IMR-90 (cell line): ENCODE measurements around the gene ASF1B. TPM values are rescaled to one million over a fixed set of nuclear protein-coding genes. Genes with fewer than 3 reads are reported as not detected.

Experiments
- ATAC-seq: fragments of 200-7000 bp; cut with Tn5 transposase; 2 replicates; pipeline ENCODE4 v1.9.1; 2020; ENCODE audit warnings: low read depth, mild to moderate bottlenecking, moderate library complexity
- BruUV-seq: library from RNA; stranded (reverse); fragments of 400-500 nt; replicated peaks from 2 replicates; lab custom pipeline; 2021; lab: Mats Ljungman, UMichigan
- CTCF ChIA-PET: fragments of 300-600 bp; formaldehyde crosslinking; extraction: SDS; loops from one replicate; lab custom pipeline; 2021; ENCODE audit warnings: antibody characterized with exemption; lab: Yijun Ruan, JAX
- POLR2A ChIA-PET: fragments of 300-600 bp; sonication (Branson Sonifier 250); formaldehyde crosslinking; loops from one replicate; lab custom pipeline; 2022; ENCODE audit warnings: antibody characterized with exemption; ENCODE audit not compliant: unreplicated experiment; lab: Charles Lee
- DNase-seq: peaks from one replicate; pipeline ENCODE4 v3.0.0; 2013
- H2AFZ ChIP-seq: replicated peaks from 2 replicates; pipeline ENCODE3; 2013; ENCODE audit warnings: low read length, mild to moderate bottlenecking; ENCODE audit not compliant: poor library complexity
- H2AK5ac ChIP-seq: 2 replicates; pipeline ENCODE4 v1.6.1; 2013; ENCODE audit warnings: low read depth, low read length, inconsistent platforms
- H2AK9ac ChIP-seq: replicated peaks from 2 replicates; pipeline ENCODE3; 2013; ENCODE audit warnings: mild to moderate bottlenecking, low read depth, low read length, moderate library complexity; ENCODE audit not compliant: poor library complexity
- H2BK120ac ChIP-seq: 2 replicates; pipeline ENCODE4 v1.6.1; 2013; ENCODE audit warnings: low read depth, low read length, inconsistent platforms
- H2BK15ac ChIP-seq: 3 replicates; pipeline ENCODE4 v1.6.1; 2013; ENCODE audit warnings: low read depth, low read length, inconsistent platforms
- H2BK20ac ChIP-seq: 2 replicates; pipeline ENCODE4 v1.6.1; 2013; ENCODE audit warnings: low read depth, mild to moderate bottlenecking, inconsistent platforms, low read length, moderate library complexity
- H2BK5ac ChIP-seq: 2 replicates; pipeline ENCODE4 v1.6.1; 2013; ENCODE audit warnings: mild to moderate bottlenecking, low read depth, low read length, inconsistent platforms; ENCODE audit not compliant: poor library complexity, severe bottlenecking
- H3K14ac ChIP-seq: replicated peaks from 2 replicates; pipeline ENCODE4 v1.6.1; 2013; ENCODE audit warnings: low read depth, low read length, inconsistent platforms
- H3K18ac ChIP-seq: 2 replicates; pipeline ENCODE4 v1.6.1; 2013; ENCODE audit warnings: low read depth, low read length, control low read depth
- H3K23ac ChIP-seq: 2 replicates; pipeline ENCODE4 v1.6.1; 2013; ENCODE audit warnings: low read depth, low read length, inconsistent platforms
- H3K27ac ChIP-seq: 2 replicates; pipeline ENCODE4 v1.5.1; 2013; ENCODE audit warnings: mild to moderate bottlenecking, control low read depth, low read length; ENCODE audit not compliant: insufficient read depth
- H3K27me3 ChIP-seq: 2 replicates; pipeline ENCODE4 v1.6.1; 2013; ENCODE audit warnings: low read length; ENCODE audit not compliant: control insufficient read depth, insufficient read depth
- H3K36me3 ChIP-seq: 2 replicates; pipeline ENCODE4 v1.6.1; 2013; ENCODE audit warnings: low read length, mixed read lengths; ENCODE audit not compliant: control insufficient read depth, insufficient read depth
- H3K4ac ChIP-seq: 2 replicates; pipeline ENCODE4 v1.6.1; 2013; ENCODE audit warnings: low read depth, low read length, inconsistent platforms
- H3K4me1 ChIP-seq: 2 replicates; pipeline ENCODE4 v1.6.1; 2013; ENCODE audit warnings: low read length, mixed read lengths; ENCODE audit not compliant: control insufficient read depth, insufficient read depth
- H3K4me2 ChIP-seq: 2 replicates; pipeline ENCODE4 v1.6.1; 2013; ENCODE audit warnings: low read depth, mild to moderate bottlenecking, control low read depth, low read length, moderate library complexity
- H3K4me3 ChIP-seq: 2 replicates; pipeline ENCODE4 v1.5.1; 2013; ENCODE audit warnings: low read depth, mild to moderate bottlenecking, control low read depth, low read length, moderate library complexity; ENCODE audit not compliant: insufficient read depth
- H3K56ac ChIP-seq: 2 replicates; pipeline ENCODE4 v1.6.1; 2013; ENCODE audit warnings: low read length, inconsistent platforms; ENCODE audit not compliant: insufficient read depth; ENCODE audit errors: extremely low read depth
- H3K79me1 ChIP-seq, 2 experiments: 2 replicates each; pipeline ENCODE4 v1.6.1; 2013; ENCODE audit warnings: low read length in 2 of 2, inconsistent platforms in 1 of 2, low read depth in 1 of 2
- H3K9ac ChIP-seq: 2 replicates; pipeline ENCODE4 v1.6.1; 2013; ENCODE audit warnings: low read depth, low read length, control low read depth
- H3K9me1 ChIP-seq: 2 replicates; pipeline ENCODE4 v1.6.1; 2013; ENCODE audit warnings: low read length, inconsistent platforms; ENCODE audit not compliant: insufficient read depth
- H3K9me3 ChIP-seq: 2 replicates; pipeline ENCODE4 v1.6.1; 2013; ENCODE audit warnings: low read length; ENCODE audit not compliant: control insufficient read depth, insufficient read depth
- H4K20me1 ChIP-seq: 2 replicates; pipeline ENCODE4 v1.6.1; 2013; ENCODE audit warnings: low read length, inconsistent platforms; ENCODE audit not compliant: insufficient read depth
- H4K5ac ChIP-seq: 2 replicates; pipeline ENCODE4 v1.6.1; 2013; ENCODE audit warnings: mild to moderate bottlenecking, low read depth, low read length, control low read depth
- H4K8ac ChIP-seq, 2 experiments: 2 replicates each; pipeline ENCODE4 v1.6.1; 2013; ENCODE audit warnings: low read depth in 2 of 2, low read length in 2 of 2, control low read depth in 1 of 2, inconsistent platforms in 1 of 2
- H4K91ac ChIP-seq: 2 replicates; pipeline ENCODE4 v1.6.1; 2013; ENCODE audit warnings: low read depth, low read length, inconsistent platforms; ENCODE audit not compliant: insufficient read depth
- FOS ChIP-seq: fragments of 150-350 bp; IDR thresholded peaks from 2 replicates; pipeline ENCODE4 v1.6.1; 2016; ENCODE audit warnings: low read depth, low read length
- MAFK ChIP-seq: IDR thresholded peaks from 2 replicates; pipeline ENCODE4 v1.6.1; 2012; ENCODE audit warnings: low read depth, low read length, improper control_type of control experiment
- SMC3 ChIP-seq: fragments of 150-350 bp; IDR thresholded peaks from 2 replicates; pipeline ENCODE4 v1.6.1; 2016; ENCODE audit warnings: low read depth, mild to moderate bottlenecking, antibody characterized with exemption, low read length, moderate library complexity
- WGBS, 2 experiments: methylation state at CpG; one replicate each; pipeline versions ENCODE4 v1.1.5 to v1.1.7; 2013; ENCODE audit warnings: missing lambda C conversion rate in 2 of 2; ENCODE audit not compliant: insufficient read length in 1 of 2; ENCODE audit errors: extremely low coverage in 2 of 2; 5-methylcytosine and 5-hydroxymethylcytosine counted together
- dilution Hi-C: fragments of 300-500 bp; cut with HindIII; formaldehyde crosslinking; loops from one replicate; pipeline ENCODE4 v1.14.3; 2018; ENCODE audit warnings: low sequenced_read_pairs; ENCODE audit not compliant: unreplicated experiment
- in situ Hi-C: fragments of 300-500 bp; cut with MboI; formaldehyde crosslinking; loops from 3 replicates; pipeline ENCODE4 v1.14.3; 2019; ENCODE audit warnings: low sequenced_read_pairs, inconsistent platforms, mixed read lengths
- intact Hi-C: fragments of 100-400 bp; cut with micrococcal nuclease; formaldehyde crosslinking; loops from 2 replicates; pipeline ENCODE4 v1.10.0; 2022
- polyA plus RNA-seq, 3 experiments: library from polyadenylated mRNA; depleted of rRNA; stranded (reverse); fragments of >200 nt; gene quantifications; 2 replicates each; pipeline ENCODE4 v1.2.3, GENCODE V29; 2012; ENCODE audit warnings: low replicate concordance in 1 of 3
- total RNA-seq: library from RNA; depleted of rRNA; stranded (reverse); fragments of >200 nt; gene quantifications from 2 replicates; pipeline ENCODE4 v1.2.3, GENCODE V29; 2012
- TF ChIP-seq, protein P1 (sequence below): fragments of 150-350 bp; IDR thresholded peaks from 2 replicates; pipeline ENCODE4 v1.6.1; 2016; ENCODE audit warnings: low read depth, mild to moderate bottlenecking, low read length, moderate library complexity, borderline replicate concordance
- TF ChIP-seq, protein P2 (sequence below): fragments of 150-350 bp; IDR thresholded peaks from 2 replicates; pipeline ENCODE4 v1.6.1; 2017; ENCODE audit warnings: mild to moderate bottlenecking, antibody characterized with exemption, low read length, low read depth

The ASF1B gene
- total and polyA plus RNA-seq, 2 of the 4 experiments (the other 2 are of a cell fraction): 10.4 to 12.1 TPM

DNA sequence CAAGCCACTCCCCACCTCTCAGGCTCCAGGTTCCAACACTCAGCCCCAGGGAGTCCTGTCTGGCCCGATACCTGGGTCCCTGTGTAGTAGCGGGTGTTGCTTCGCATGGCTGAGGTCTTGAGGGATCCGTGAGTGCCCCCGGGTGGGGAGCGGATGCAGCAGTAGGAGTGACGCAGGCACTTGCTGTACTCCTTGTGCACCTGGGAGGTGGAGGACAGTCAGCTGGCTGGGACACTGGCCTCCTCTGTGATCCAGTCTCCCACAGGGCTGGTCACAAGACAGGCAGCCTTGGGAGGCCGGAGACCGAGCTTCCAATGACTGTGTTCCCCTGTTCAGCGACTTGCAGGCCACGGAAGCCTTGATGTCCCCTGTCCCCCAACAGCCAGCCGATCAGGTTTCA, 16.3 kb upstream of the ASF1B start:
- in situ Hi-C loops: no loop called here

More for the DNA sequence above, 16.3 kb upstream of the ASF1B start:
- intact Hi-C loops (no loop called here), dilution Hi-C loops (no loop called here)
- Histone ChIP-seq H3K23ac (no peak overlapping the region), H3K14ac (no peak overlapping the region), H3K4ac (no peak overlapping the region), H4K20me1 (peaks cover 14% of the 10 kb centered on the region; the same call in 1 of the 2 replicates), H2AK9ac (no peak overlapping the region), H3K27ac (no peak overlapping the region), H2BK5ac (no peak overlapping the region), H3K9me3 (no peaks in the 10 kb centered on the region), H3K79me1 (peaks cover 4 to 10% of the 10 kb centered on the region in 2 experiments; a peak in 2 of 4 replicates), H2BK20ac (no peak overlapping the region), H4K91ac (no peak overlapping the region), H4K8ac (no peak overlapping the region), H3K4me2 (no peak overlapping the region), H3K18ac (no peak overlapping the region), H3K4me3 (no peak overlapping the region), H3K27me3 (no peaks in the 10 kb centered on the region), H2AK5ac (no peak overlapping the region), H3K36me3 (peaks cover 6% of the 10 kb centered on the region), H4K5ac (no peak overlapping the region), H3K9me1 (no peaks in the 10 kb centered on the region), H3K56ac (no peak overlapping the region), H2BK120ac (no peak overlapping the region), H3K9ac (no peak overlapping the region), H2AFZ (peak overlapping the region; percentile 32), H2BK15ac (no peak overlapping the region), H3K4me1 (peaks cover 3% of the 10 kb centered on the region; the same call in 1 of the 2 replicates)
- ATAC-seq (no peak), DNase-seq (no peak)
- TF ChIP-seq FOS (no peak), MAFK (no peak), SMC3 (no peak)
- TF ChIP-seq, protein P1, sequence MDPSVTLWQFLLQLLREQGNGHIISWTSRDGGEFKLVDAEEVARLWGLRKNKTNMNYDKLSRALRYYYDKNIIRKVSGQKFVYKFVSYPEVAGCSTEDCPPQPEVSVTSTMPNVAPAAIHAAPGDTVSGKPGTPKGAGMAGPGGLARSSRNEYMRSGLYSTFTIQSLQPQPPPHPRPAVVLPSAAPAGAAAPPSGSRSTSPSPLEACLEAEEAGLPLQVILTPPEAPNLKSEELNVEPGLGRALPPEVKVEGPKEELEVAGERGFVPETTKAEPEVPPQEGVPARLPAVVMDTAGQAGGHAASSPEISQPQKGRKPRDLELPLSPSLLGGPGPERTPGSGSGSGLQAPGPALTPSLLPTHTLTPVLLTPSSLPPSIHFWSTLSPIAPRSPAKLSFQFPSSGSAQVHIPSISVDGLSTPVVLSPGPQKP: no peak
- TF ChIP-seq, protein P2, sequence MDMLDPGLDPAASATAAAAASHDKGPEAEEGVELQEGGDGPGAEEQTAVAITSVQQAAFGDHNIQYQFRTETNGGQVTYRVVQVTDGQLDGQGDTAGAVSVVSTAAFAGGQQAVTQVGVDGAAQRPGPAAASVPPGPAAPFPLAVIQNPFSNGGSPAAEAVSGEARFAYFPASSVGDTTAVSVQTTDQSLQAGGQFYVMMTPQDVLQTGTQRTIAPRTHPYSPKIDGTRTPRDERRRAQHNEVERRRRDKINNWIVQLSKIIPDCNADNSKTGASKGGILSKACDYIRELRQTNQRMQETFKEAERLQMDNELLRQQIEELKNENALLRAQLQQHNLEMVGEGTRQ: no peak
- WGBS, 2 experiments: 83% methylated on average over 3 of the region's 12 CpGs; no CpG with 5 or more reads in 1 of the 2 experiments
- CTCF ChIA-PET: interaction anchor here (0.6 kb wide), 1 partner anchor 62 kb away, joined by 3 read pairs; no protein-coding TSS in a partner anchor
- POLR2A ChIA-PET: interaction anchor here (0.6 kb wide), 1 partner anchor 584 kb away, joined by 6 read pairs; no protein-coding TSS in a partner anchor
- no TSS peak for BruUV-seq
